Activated CD4-positive, alpha-beta T cell treated with anti-CD3 and anti-CD28 coated beads, Interleukin-2, amount 10 ng/mL, durations not matched to agents 24 days and 14 days (primary cell): Measurements from ENCODE around the gene DAND5. TPM values are rescaled to one million over a fixed set of nuclear protein-coding genes. Genes with fewer than 3 reads are reported as not detected.

Experiments
- DNase-seq: peaks from one replicate; pipeline ENCODE4 v3.0.0; 2022
- H3K27ac Mint-ChIP-seq: one replicate; pipeline ENCODE4 v1.8.0; 2022; ENCODE audit warnings: mild to moderate bottlenecking, mixed read lengths
- H3K27me3 Mint-ChIP-seq: one replicate; pipeline ENCODE4 v1.8.0; 2022; ENCODE audit warnings: mixed read lengths
- H3K36me3 Mint-ChIP-seq: one replicate; pipeline ENCODE4 v1.8.0; 2022; ENCODE audit warnings: low read depth, mild to moderate bottlenecking, mixed read lengths
- H3K4me1 Mint-ChIP-seq: one replicate; pipeline ENCODE4 v1.8.0; 2021; ENCODE audit warnings: mixed read lengths
- H3K4me3 Mint-ChIP-seq: one replicate; pipeline ENCODE4 v1.8.0; 2022; ENCODE audit warnings: mild to moderate bottlenecking, moderate library complexity, mixed read lengths
- H3K9me3 Mint-ChIP-seq: one replicate; pipeline ENCODE4 v1.8.0; 2021; ENCODE audit warnings: mixed read lengths
- intact Hi-C: fragments of 100-400 bp; cut with micrococcal nuclease; formaldehyde crosslinking; loops from one replicate; pipeline ENCODE4 v1.15.1; 2023
- total RNA-seq: library from RNA; stranded (reverse); gene quantifications from 2 replicates; pipeline ENCODE4 v1.2.3, GENCODE V29; 2022

DAND5 gene, protein sequence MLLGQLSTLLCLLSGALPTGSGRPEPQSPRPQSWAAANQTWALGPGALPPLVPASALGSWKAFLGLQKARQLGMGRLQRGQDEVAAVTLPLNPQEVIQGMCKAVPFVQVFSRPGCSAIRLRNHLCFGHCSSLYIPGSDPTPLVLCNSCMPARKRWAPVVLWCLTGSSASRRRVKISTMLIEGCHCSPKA
- total RNA-seq = 0.12 TPM in 1 of 2 replicates, not detected in the other

DNA sequence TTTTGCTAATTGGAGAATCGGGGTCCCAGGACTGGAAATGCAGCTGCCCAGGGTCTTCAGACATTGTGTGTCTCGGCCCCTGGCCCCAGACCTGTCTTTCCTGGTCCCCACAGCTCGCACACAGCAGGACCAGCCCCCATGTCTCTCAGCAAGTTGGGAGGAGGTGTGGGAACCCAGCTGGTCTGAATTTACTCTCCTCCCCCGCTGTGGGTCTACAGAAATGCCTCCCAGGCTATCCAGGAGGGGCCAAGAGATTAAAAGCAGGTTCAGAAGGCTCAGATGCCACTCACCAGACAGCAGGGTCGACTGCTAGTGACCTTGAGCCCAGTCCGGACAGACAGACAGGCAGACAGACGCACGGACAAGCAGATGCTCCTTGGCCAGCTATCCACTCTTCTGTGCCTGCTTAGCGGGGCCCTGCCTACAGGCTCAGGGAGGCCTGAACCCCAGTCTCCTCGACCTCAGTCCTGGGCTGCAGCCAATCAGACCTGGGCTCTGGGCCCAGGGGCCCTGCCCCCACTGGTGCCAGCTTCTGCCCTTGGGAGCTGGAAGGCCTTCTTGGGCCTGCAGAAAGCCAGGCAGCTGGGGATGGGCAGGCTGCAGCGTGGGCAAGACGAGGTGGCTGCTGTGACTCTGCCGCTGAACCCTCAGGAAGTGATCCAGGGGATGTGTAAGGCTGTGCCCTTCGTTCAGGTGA is at the start of gene DAND5:
Gene DAND5 (plus strand): TSS at position 285 of the 697 bp plus-strand sequence. CDS start 85 bp downstream, at position 370.
- Mint-ChIP-seq H3K9me3 (no peaks in the 10 kb centered on the region), H3K4me3 (no peak within 1 kb of the TSS), H3K4me1 (peaks cover 11% of the 10 kb centered on the region), H3K27ac (no peak within 1 kb of the TSS), H3K27me3 (peaks cover 3% of the 10 kb centered on the region), H3K36me3 (no peaks in the 10 kb centered on the region)
- intact Hi-C loops = no loop called here
- DNase-seq = no peak

DNA sequence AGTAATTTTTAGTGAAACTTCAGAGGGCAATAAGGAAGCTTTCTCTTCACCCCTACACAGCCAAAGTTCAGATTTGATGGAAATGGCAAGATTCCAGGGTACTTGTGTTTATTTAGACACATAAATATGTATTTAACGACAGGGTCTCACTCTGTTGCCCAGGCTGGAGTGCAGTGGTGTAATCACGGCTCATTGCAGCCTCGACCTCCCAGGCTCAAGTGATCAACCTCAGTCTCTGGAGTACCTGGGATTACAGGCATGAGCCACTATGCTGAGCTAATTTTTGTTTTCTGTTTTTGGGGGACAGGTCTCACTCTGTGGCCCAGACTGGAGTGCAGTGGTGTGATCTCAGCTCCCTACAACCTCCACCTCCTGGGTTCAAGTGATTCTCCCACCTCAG is 48.3 kb upstream of the DAND5 start:
- no peak overlapping the region for H3K27ac Mint-ChIP-seq

GRCh38 chr19:12922959-12923358 is 46.4 kb upstream of the DAND5 start:
- intact Hi-C loops = no loop called here
- no peaks in the 10 kb centered on the region for H3K9me3 Mint-ChIP-seq
- no peak overlapping the region for H3K27ac Mint-ChIP-seq
- H3K27me3 Mint-ChIP-seq = peaks cover 2% of the 10 kb centered on the region
- DNase-seq = peak; percentile 54
- peaks cover 16% of the 10 kb centered on the region for H3K4me1 Mint-ChIP-seq
- H3K4me3 Mint-ChIP-seq = no peak overlapping the region
- peaks cover 47% of the 10 kb centered on the region for H3K36me3 Mint-ChIP-seq

More for the DNA sequence above, 48.3 kb upstream of the DAND5 start:
- no peak overlapping the region for H3K4me3 Mint-ChIP-seq
- H3K9me3 Mint-ChIP-seq = no peaks in the 10 kb centered on the region
- peaks cover 36% of the 10 kb centered on the region for H3K36me3 Mint-ChIP-seq
- peaks cover 2% of the 10 kb centered on the region for H3K27me3 Mint-ChIP-seq
- peak; percentile 57 for DNase-seq
- peaks cover 16% of the 10 kb centered on the region for H3K4me1 Mint-ChIP-seq
- intact Hi-C loops = no loop called here

DNA sequence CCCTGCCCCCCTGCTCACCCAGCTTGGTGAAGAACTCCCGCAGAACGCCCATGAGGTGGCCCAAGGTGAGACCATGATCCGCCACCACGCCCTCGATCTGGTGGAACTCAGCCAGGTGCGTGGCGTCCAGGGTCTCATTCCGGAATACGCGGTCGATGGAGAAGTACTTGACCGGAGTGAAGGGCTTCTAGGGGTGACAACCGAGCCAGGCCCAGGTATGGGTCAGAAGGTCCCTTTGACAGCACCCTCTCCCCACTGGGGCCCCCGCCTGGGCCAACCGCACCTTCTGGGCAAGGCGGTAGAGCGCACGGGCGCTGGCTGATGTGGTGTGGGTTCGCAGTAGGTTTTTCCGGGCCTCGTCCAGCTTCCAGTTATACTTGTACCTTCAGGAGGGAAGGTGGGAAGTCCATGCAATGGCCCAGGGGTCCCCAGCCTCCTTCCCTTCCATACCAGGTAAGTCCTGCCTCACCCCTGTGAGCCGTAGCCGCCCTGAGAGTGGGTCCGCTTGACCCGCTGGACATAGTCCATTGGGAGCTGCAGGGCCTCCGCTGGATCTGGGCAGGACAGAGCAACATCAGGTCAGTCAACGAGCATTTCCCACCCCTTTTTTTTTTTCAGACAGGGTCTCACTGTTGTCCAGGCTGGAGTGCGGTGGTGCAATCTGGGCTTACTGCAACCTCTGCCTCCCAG is 44.6 kb upstream of the DAND5 start:
- Mint-ChIP-seq H3K36me3 (peaks cover 60% of the 10 kb centered on the region), H3K4me3 (no peak overlapping the region), H3K27ac (no peak overlapping the region), H3K4me1 (peaks cover 4% of the 10 kb centered on the region), H3K27me3 (no peaks in the 10 kb centered on the region), H3K9me3 (no peaks in the 10 kb centered on the region)
- intact Hi-C loops = no loop called here
- DNase-seq = peak; percentile 52

- H3K9me3 Mint-ChIP-seq = no peaks in the 10 kb centered on the region
- no peaks in the 10 kb centered on the region for H3K27me3 Mint-ChIP-seq
- H3K27ac Mint-ChIP-seq = no peak overlapping the region
- intact Hi-C loops = loop anchor here (10.0 kb wide), 2 partner anchors 195 to 1485 kb away; partner anchors contain the start of genes DDX39A, GET3 and TRIR
- peaks cover 19% of the 10 kb centered on the region for H3K4me1 Mint-ChIP-seq
- H3K4me3 Mint-ChIP-seq = no peak overlapping the region
- H3K36me3 Mint-ChIP-seq = peaks cover 50% of the 10 kb centered on the region
- DNase-seq = no peak
Observed at GRCh38 chr19:12930002-12930645, 39.3 kb upstream of the DAND5 start.

DNA sequence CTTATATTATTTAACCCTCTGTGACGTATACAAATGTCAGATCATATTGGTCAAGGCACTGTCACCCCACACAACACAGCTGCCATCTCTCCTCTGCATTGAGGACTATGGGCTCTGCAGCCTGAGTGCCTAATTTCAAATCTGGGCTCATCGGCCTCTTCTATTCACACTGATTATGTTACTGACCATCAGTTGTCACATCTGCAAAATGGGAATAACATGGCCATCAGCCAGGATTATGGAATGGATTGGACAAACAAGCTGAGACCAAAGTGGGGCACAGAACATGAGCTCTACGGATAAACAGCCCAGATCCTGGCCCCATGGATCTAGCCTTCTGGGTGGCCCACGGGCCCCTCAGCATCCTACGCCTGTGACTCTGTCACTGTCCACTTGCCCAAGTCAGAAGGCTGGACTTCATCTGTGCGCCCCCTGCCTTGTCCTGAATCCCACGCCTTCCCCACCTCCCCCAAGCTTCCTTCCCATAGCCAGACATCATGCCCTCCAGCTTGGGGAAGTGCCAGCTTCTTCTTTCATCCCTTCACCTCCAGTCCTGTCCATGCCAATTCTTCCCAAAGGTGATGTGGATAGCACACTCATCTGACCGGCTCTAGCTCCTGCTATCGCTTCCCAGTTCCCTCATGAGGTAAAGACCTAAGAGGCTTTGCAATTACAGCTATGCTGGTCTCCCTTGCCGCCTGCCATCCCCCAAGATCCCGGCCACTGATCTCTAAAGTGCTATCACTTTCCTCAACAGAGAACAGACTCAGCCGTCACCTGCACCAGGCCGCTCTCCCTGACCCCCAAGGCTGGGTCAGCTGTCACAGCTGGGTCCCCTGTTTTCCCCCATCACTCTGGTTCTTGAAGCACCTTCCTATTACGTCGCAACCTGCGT is 36.7 kb upstream of the DAND5 start:
- Mint-ChIP-seq H3K27me3 (no peaks in the 10 kb centered on the region), H3K4me1 (peaks cover 28% of the 10 kb centered on the region), H3K36me3 (peaks cover 36% of the 10 kb centered on the region), H3K9me3 (no peaks in the 10 kb centered on the region), H3K27ac (peak overlapping the region; percentile 88), H3K4me3 (peak overlapping the region; percentile 95)
- intact Hi-C loops = loop anchor here (1.0 to 10.0 kb wide), 4 partner anchors 14 to 1482 kb away; partner anchors contain the start of genes DDX39A, GCDH, GET3 and SYCE2
- peak; percentile 78 for DNase-seq

GRCh38 chr19:12933287-12934072 is 35.9 kb upstream of the DAND5 start, which contains the start of gene FARSA:
Gene FARSA (minus strand): TSS chr19:12933711. CDS start chr19:12933696, 15 bp downstream.
- peak within 1 kb of the TSS; percentile 95 for H3K4me3 Mint-ChIP-seq
- peak; percentile 96 for DNase-seq
- peaks cover 30% of the 10 kb centered on the region for H3K36me3 Mint-ChIP-seq
- no peaks in the 10 kb centered on the region for H3K9me3 Mint-ChIP-seq
- H3K27ac Mint-ChIP-seq = peak within 1 kb of the TSS; percentile 88
- H3K27me3 Mint-ChIP-seq = no peaks in the 10 kb centered on the region
- peaks cover 32% of the 10 kb centered on the region for H3K4me1 Mint-ChIP-seq
- intact Hi-C loops = loop anchor here (1.0 to 10.0 kb wide), 4 partner anchors 15 to 1481 kb away; partner anchors contain the start of genes DDX39A, GCDH, GET3 and SYCE2

DNA sequence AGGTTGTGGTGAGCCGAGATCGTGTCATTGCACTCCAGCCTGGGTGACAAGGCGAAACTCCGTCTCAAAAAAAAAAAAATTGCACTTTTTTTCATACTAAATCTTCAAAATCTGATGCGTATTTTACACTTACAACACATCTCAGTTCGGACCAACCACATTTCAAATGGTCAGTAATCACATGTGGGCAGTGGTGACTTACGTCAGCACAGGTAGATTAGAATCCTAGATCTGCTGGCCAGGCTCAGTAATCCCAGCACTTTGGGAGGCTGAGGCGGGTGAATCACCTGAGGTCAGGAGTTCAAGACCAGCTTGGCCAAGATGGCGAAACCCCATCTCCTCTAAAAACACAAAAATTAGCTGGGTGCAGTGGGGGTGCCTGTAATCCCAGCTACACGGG is 34.3 kb upstream of the DAND5 start:
- H3K4me1 Mint-ChIP-seq = peaks cover 41% of the 10 kb centered on the region
- intact Hi-C loops = loop anchor here (10.0 kb wide), 2 partner anchors 200 to 1480 kb away; partner anchors contain the start of genes DDX39A, GET3 and TRIR
- no peaks in the 10 kb centered on the region for H3K9me3 Mint-ChIP-seq
- no peaks in the 10 kb centered on the region for H3K27me3 Mint-ChIP-seq
- no peak for DNase-seq
- no peak overlapping the region for H3K4me3 Mint-ChIP-seq
- peaks cover 32% of the 10 kb centered on the region for H3K36me3 Mint-ChIP-seq
- no peak overlapping the region for H3K27ac Mint-ChIP-seq

GRCh38 chr19:12936582-12936981 is 32.8 kb upstream of the DAND5 start:
- H3K9me3 Mint-ChIP-seq = no peaks in the 10 kb centered on the region
- H3K36me3 Mint-ChIP-seq = peaks cover 41% of the 10 kb centered on the region
- no peaks in the 10 kb centered on the region for H3K27me3 Mint-ChIP-seq
- H3K4me3 Mint-ChIP-seq = no peak overlapping the region
- intact Hi-C loops = loop anchor here (10.0 kb wide), 2 partner anchors 202 to 1478 kb away; partner anchors contain the start of genes DDX39A, GET3 and TRIR
- peak overlapping the region; percentile 45 for H3K27ac Mint-ChIP-seq
- no peak for DNase-seq
- peaks cover 45% of the 10 kb centered on the region for H3K4me1 Mint-ChIP-seq

DNA sequence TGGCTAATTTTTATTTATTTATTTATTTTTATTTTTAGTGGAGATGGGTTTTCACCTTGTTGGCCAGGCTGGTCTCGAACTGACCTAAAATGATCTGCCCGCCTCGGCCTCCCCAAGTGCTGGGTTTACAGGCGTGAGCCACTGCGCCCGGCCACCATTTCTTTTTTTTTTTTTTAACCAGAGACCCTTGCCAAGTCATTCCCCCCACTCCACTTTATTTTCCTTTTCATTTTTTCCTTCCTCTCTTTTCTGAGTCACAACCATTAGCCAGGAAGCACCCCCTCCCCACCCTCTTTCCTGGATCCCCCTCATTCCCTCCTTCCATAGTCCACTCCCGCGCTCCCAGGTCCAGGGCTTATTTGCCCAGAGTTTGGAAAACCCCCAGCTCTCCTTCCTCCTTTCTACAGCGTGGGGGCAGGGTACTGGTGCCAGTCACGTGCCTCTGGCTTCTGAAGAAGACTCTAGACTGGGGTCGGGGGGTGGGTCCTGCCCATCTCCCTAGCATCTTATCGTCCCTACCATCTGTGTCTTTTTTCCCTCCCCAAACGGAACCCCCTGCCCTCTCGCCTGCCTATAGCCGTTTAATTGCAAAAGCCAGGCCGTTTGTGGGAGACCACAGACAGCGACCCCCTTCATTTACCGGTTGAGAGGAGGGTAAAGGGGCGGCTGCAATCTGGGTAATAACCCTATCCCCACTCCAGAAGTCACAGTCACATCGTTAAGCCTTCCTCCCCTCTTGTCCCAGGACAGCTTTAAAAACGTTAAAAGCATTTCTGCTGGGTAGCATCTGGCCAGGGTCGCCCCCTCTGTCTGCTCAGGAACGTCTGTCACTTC is 32.1 kb upstream of the DAND5 start:
- intact Hi-C loops = loop anchor here (10.0 kb wide), 2 partner anchors 203 to 1477 kb away; partner anchors contain the start of genes DDX39A, GET3 and TRIR
- DNase-seq = peak; percentile 72
- peak overlapping the region; percentile 91 for H3K27ac Mint-ChIP-seq
- no peaks in the 10 kb centered on the region for H3K27me3 Mint-ChIP-seq
- no peaks in the 10 kb centered on the region for H3K9me3 Mint-ChIP-seq
- peaks cover 46% of the 10 kb centered on the region for H3K4me1 Mint-ChIP-seq
- peaks cover 45% of the 10 kb centered on the region for H3K36me3 Mint-ChIP-seq
- peak overlapping the region; percentile 98 for H3K4me3 Mint-ChIP-seq
